HepG2 (cell line): Measurements from ENCODE around the gene SRC. TPM values are rescaled to one million over a fixed set of nuclear protein-coding genes. Genes with fewer than 3 reads are reported as not detected.
A peak's percentile ranks its signal among the peaks of the same experiment; 100 is the strongest.

Experiments used
- CERS6 ChIP-seq: sonication (generic); formaldehyde crosslinking; IDR thresholded peaks from 2 replicates; pipeline ENCODE4 v1.5.0; 2020; ENCODE audit warnings: missing genetic modification reagents
- ELF1 ChIP-seq: sonication (generic); formaldehyde crosslinking; IDR thresholded peaks from 2 replicates; pipeline ENCODE4 v1.4.0; 2020; ENCODE audit warnings: missing genetic modification reagents
- GPBP1L1 ChIP-seq: sonication (generic); formaldehyde crosslinking; IDR thresholded peaks from 2 replicates; pipeline ENCODE4 v1.5.0; 2020; ENCODE audit warnings: mild to moderate bottlenecking, missing genetic modification reagents
- HNRNPLL ChIP-seq: fragments of 200-400 bp; formaldehyde crosslinking; IDR thresholded peaks from 2 replicates; pipeline ENCODE4 v1.6.1; 2017; ENCODE audit warnings: mild to moderate bottlenecking, low read depth, low read length; ENCODE audit not compliant: poor library complexity, severe bottlenecking
- KAT8 ChIP-seq: IDR thresholded peaks from 2 replicates; pipeline ENCODE4 v1.6.1; 2016; ENCODE audit warnings: missing genetic modification reagents, missing compliant biosample characterization
- KDM3A ChIP-seq: IDR thresholded peaks from 2 replicates; pipeline ENCODE4 v1.6.1; 2018; ENCODE audit warnings: low read depth, missing compliant biosample characterization
- MTA1 ChIP-seq: sonication (generic); formaldehyde crosslinking; IDR thresholded peaks from 2 replicates; pipeline ENCODE4 v1.4.0; 2020; ENCODE audit warnings: missing genetic modification reagents, mild to moderate bottlenecking, borderline replicate concordance
- NFYB ChIP-seq: sonication (generic); formaldehyde crosslinking; IDR thresholded peaks from 2 replicates; pipeline ENCODE4 v1.4.0; 2020; ENCODE audit warnings: missing genetic modification reagents
- POLR2A ChIP-seq, 2 experiments: IDR thresholded peaks; 2 replicates each; pipeline ENCODE4 v1.6.1; 2011; ENCODE audit warnings: low read depth in 2 of 2, low read length in 2 of 2, mild to moderate bottlenecking in 1 of 2, moderate library complexity in 1 of 2; ENCODE audit not compliant: insufficient read depth in 1 of 2
- POLR2AphosphoS2 ChIP-seq: IDR thresholded peaks from 2 replicates; pipeline ENCODE4 v1.6.1; 2011; ENCODE audit warnings: low read depth, low read length, improper control_type of control experiment
- RFX3 ChIP-seq: IDR thresholded peaks from 2 replicates; pipeline ENCODE4 v1.6.1; 2016; ENCODE audit warnings: missing biosample characterization, missing genetic modification reagents
- SRF ChIP-seq: IDR thresholded peaks from 2 replicates; pipeline ENCODE4 v1.6.1; 2011; ENCODE audit warnings: mild to moderate bottlenecking, low read depth, low read length, moderate library complexity
- SRSF4 ChIP-seq: fragments of 200-400 bp; formaldehyde crosslinking; IDR thresholded peaks from one replicate; pipeline ENCODE4 v1.6.1; 2018; ENCODE audit warnings: mild to moderate bottlenecking, low read depth, low read length, moderate library complexity; ENCODE audit not compliant: poor library complexity, severe bottlenecking
- ZBTB7A ChIP-seq: sonication (generic); formaldehyde crosslinking; IDR thresholded peaks from 2 replicates; pipeline ENCODE4 v1.8.0; 2022; ENCODE audit warnings: mild to moderate bottlenecking, missing genetic modification reagents
- ZFP37 ChIP-seq: sonication (generic); formaldehyde crosslinking; IDR thresholded peaks from 2 replicates; pipeline ENCODE4 v1.4.0; 2020; ENCODE audit warnings: missing genetic modification reagents, borderline replicate concordance
- ZNF10 ChIP-seq: sonication (generic); formaldehyde crosslinking; IDR thresholded peaks from 2 replicates; pipeline ENCODE4 v1.4.0; 2020; ENCODE audit warnings: mild to moderate bottlenecking, low read depth, missing genetic modification reagents, borderline replicate concordance
- ZNF180 ChIP-seq: sonication (generic); formaldehyde crosslinking; IDR thresholded peaks from 2 replicates; pipeline ENCODE4 v1.4.0; 2020; ENCODE audit warnings: low read depth, missing genetic modification reagents, borderline replicate concordance
- ZNF264 ChIP-seq: sonication (generic); formaldehyde crosslinking; IDR thresholded peaks from 2 replicates; pipeline ENCODE4 v1.4.0; 2020; ENCODE audit warnings: missing genetic modification reagents
- ZNF383 ChIP-seq: sonication (generic); formaldehyde crosslinking; IDR thresholded peaks from 2 replicates; pipeline ENCODE4 v1.4.0; 2020; ENCODE audit warnings: missing genetic modification reagents, mild to moderate bottlenecking, borderline replicate concordance
- ZNF543 ChIP-seq: sonication (generic); formaldehyde crosslinking; IDR thresholded peaks from 2 replicates; pipeline ENCODE4 v1.4.0; 2020; ENCODE audit warnings: mild to moderate bottlenecking, missing genetic modification reagents
- ZNF570 ChIP-seq: sonication (generic); formaldehyde crosslinking; IDR thresholded peaks from 2 replicates; pipeline ENCODE4 v1.4.0; 2020; ENCODE audit warnings: mild to moderate bottlenecking, missing genetic modification reagents, borderline replicate concordance
- ZNF850 ChIP-seq: sonication (generic); formaldehyde crosslinking; conservative IDR thresholded peaks from 2 replicates; pipeline ENCODE4 v1.9.0; 2021; ENCODE audit warnings: mild to moderate bottlenecking, missing genetic modification reagents
- polyA plus RNA-seq, 8 experiments: library from polyadenylated mRNA; depleted of rRNA in 3 of 8; stranded (reverse) in 7 of 8; unstranded in 1 of 8; fragments of >200 nt; fragmentation: Illumina TruSeq in 4 of 8; extraction: Trizol in 4 of 8; gene quantifications; 2 replicates each; pipeline versions ENCODE4 v1.2.1 to v1.2.3, GENCODE V29; 2011 to 2016; ENCODE audit warnings: low read depth in 4 of 8, missing spikeins in 1 of 8, mixed read lengths in 1 of 8; ENCODE audit not compliant: insufficient read depth in 1 of 8
- total RNA-seq, 5 experiments: library from RNA; depleted of rRNA; stranded (reverse); fragments of >200 nt; fragmentation: Illumina TruSeq; extraction: Trizol; gene quantifications; 2 replicates each; pipeline ENCODE4 v1.2.3, GENCODE V29; 2016; ENCODE audit warnings: low read depth in 1 of 5
- TF ChIP-seq, protein P1 (sequence below): sonication (generic); formaldehyde crosslinking; IDR thresholded peaks from 2 replicates; pipeline ENCODE4; 2020; ENCODE audit warnings: missing genetic modification reagents, mild to moderate bottlenecking, borderline replicate concordance
- TF ChIP-seq, protein P2 (sequence below): sonication (generic); formaldehyde crosslinking; conservative IDR thresholded peaks from 2 replicates; pipeline ENCODE4 v1.8.0; 2022; ENCODE audit warnings: missing genetic modification reagents

SRC gene
- total and polyA plus RNA-seq, 2 of the 13 experiments (the other 11 are each of a cell fraction or from before 2014, with no cell fraction given), result 54.7 to 192 TPM

DNA sequence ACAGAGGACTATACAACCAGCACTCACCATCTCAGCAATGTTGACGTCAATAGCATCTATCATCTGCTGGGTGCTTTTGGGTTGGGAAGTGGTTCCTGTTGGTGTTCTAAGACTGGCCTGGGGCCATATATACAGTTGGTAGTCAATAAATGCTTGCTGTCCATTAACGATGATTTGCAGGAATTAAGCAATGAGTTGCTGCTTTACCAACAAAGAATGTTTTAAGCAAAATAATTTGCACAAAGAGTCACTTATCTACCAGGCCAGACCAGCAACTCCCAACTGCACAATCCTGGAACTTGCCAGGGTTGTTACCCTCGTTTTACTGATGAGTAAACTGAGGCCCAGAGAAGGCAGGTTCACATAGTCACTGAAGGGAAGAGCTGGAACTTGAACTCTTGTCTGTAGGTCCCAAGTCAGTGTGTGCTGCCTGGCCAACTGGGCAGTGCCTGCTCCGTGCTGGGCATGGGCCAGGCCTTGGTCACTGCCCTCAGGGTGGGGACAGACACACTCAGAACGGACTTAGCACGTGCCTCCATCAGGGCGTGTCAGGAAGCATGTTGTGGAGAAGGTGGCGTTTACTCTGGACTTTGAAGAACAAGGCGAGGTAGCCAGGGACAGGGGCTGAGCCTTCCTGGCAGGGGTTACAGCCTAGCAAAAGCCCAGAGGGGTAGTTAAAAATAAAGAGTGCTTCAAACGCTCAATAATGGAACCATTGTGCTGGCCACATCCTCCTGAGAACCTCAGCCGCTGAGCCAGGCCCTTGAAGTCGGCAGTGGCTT, 2.5 kb upstream of the SRC start (continued):
- no peak for TF ChIP-seq ZNF383 (CRISPR knock-in tag)
- TF ChIP-seq ZNF180, result no peak
- TF ChIP-seq POLR2AphosphoS2, result no peak
- no peak for TF ChIP-seq ZNF850 (CRISPR knock-in tag)
- TF ChIP-seq ELF1, result no peak; the same call in none of the 2 replicates
- TF ChIP-seq ZNF543 (CRISPR knock-in tag), result no peak
- TF ChIP-seq GPBP1L1 (CRISPR knock-in tag), result no peak
- 0 out of 2 replicates have a peak, but pooled peaks have one; percentile 89 for TF ChIP-seq ZNF10
- TF ChIP-seq RFX3 (CRISPR knock-in tag), result no peak
- no peak for TF ChIP-seq ZBTB7A (CRISPR knock-in tag)
- TF ChIP-seq POLR2A (IDR thresholded peaks at IDR 0.05; ENCODE audit: insufficient read depth in 1 of 2, low read depth in 2 of 2, low read length in 2 of 2), result no peak
- no peak for TF ChIP-seq SRF
- peak; percentile 45; the same call in 1 of the 2 replicates for TF ChIP-seq MTA1 (CRISPR knock-in tag)
- TF ChIP-seq SRSF4, result no peak
- no peak for TF ChIP-seq ZFP37 (CRISPR knock-in tag)
- TF ChIP-seq ZNF570 (CRISPR knock-in tag), result no peak
- TF ChIP-seq CERS6 (CRISPR knock-in tag), result no peak
- TF ChIP-seq, protein P1, sequence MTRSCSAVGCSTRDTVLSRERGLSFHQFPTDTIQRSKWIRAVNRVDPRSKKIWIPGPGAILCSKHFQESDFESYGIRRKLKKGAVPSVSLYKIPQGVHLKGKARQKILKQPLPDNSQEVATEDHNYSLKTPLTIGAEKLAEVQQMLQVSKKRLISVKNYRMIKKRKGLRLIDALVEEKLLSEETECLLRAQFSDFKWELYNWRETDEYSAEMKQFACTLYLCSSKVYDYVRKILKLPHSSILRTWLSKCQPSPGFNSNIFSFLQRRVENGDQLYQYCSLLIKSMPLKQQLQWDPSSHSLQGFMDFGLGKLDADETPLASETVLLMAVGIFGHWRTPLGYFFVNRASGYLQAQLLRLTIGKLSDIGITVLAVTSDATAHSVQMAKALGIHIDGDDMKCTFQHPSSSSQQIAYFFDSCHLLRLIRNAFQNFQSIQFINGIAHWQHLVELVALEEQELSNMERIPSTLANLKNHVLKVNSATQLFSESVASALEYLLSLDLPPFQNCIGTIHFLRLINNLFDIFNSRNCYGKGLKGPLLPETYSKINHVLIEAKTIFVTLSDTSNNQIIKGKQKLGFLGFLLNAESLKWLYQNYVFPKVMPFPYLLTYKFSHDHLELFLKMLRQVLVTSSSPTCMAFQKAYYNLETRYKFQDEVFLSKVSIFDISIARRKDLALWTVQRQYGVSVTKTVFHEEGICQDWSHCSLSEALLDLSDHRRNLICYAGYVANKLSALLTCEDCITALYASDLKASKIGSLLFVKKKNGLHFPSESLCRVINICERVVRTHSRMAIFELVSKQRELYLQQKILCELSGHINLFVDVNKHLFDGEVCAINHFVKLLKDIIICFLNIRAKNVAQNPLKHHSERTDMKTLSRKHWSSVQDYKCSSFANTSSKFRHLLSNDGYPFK (CRISPR knock-in tag), result no peak; the same call in 1 of the 2 replicates
- TF ChIP-seq HNRNPLL, result no peak
- no peak for TF ChIP-seq ZNF264
- TF ChIP-seq KDM3A (CRISPR knock-in tag), result no peak
- TF ChIP-seq, protein P2, sequence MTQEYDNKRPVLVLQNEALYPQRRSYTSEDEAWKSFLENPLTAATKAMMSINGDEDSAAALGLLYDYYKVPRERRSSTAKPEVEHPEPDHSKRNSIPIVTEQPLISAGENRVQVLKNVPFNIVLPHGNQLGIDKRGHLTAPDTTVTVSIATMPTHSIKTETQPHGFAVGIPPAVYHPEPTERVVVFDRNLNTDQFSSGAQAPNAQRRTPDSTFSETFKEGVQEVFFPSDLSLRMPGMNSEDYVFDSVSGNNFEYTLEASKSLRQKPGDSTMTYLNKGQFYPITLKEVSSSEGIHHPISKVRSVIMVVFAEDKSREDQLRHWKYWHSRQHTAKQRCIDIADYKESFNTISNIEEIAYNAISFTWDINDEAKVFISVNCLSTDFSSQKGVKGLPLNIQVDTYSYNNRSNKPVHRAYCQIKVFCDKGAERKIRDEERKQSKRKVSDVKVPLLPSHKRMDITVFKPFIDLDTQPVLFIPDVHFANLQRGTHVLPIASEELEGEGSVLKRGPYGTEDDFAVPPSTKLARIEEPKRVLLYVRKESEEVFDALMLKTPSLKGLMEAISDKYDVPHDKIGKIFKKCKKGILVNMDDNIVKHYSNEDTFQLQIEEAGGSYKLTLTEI, result no peak
- TF ChIP-seq KAT8 (CRISPR knock-in tag), result no peak
- 0 out of 2 replicates have a peak, but pooled peaks have one; percentile 6 for TF ChIP-seq NFYB
